Ureter (tissue), 1 donor: ENCODE results near the gene SLC2A5. TPM values are rescaled to one million over a fixed set of nuclear protein-coding genes. Genes with fewer than 3 reads are reported as not detected.

Experiments
- DNase-seq: peaks from one replicate; pipeline ENCODE4 v3.0.0-alpha.2; 2020; ENCODE audit warnings: low spot score
- total RNA-seq: library from RNA; stranded (reverse); gene quantifications from one replicate; pipeline ENCODE4 v1.2.4, GENCODE V29; 2023
- donor health status: DM: yes; HTN: yes; CAD: no.

The SLC2A5 gene
- total RNA-seq, 1 donor from 2014 or later = 1.1 TPM

DNA sequence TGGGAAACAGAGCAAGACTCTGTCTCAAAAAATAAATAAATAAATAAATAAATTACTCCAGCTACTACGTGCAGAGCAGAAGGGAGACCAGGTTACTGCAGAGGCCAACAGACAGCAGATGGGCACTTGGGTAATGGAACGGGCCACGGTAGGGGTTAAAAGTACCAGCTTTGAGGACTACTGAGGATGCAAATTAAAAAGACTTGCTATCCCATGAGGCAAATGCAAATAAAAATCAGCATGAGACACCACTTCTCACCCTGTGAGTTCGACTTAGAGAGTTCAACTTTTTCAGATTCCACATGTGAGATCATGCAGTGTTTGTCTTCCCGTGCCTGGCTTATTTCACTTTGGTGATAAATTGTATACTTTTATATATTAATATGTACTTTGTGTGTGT is 6.6 kb downstream of the SLC2A5 start:
- no peak for DNase-seq

DNA sequence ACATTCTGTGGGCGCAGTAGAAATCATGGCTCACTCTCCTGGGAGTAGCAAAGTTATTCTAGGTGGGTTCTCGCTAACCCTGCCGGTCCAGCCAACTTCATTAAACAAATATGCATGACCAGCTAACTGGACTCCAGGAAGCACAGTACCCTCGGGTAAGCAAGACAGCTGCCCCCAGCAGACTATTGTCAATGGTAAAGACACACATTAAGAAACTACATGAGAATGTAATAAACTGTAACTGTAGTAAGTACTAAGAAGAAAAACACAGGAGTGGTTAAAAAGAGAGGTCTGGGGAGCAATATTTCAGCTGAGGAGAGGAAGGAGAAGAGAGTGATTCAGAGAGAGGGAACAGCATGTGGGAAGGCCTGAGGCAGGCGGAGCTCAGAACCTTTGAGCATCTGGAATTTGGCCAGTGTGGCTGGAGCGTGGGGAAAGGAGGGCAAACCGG is 7.4 kb downstream of the SLC2A5 start:
- no peak for DNase-seq

DNA sequence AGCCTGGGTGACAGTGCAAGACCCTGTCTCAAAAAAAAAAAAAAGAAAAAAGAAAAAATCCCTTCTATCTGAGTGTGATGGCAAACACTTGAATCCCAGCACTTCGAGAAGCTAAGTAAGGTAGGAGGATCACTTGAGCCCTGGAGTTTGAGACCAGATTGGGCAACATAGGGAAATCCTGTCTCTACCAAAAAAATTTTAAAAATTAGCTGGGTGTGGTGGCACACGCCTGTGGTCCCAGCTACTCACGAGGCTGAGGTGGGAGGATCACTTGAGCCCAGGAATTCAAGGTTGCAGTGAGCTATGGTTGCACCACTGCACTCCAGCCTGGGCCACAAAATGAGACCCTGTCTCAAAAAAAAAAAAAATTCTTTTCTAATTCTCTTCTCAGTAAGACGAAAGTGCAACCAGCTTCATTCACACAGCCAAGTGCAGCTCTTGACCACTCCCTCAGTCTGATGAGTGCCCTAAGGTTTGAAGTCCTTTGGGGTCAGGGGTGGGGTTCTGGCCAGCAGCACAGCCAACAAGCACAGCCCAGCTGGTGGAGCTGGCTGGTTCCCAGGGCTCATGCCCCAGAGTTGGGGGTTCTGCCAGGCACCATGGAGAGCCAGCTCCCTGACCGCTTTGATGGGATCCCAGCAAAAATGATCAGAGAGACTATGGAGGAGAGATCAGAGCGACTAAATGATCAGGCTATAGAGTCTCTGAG is 8.0 kb downstream of the SLC2A5 start:
- DNase-seq = no peak

DNA sequence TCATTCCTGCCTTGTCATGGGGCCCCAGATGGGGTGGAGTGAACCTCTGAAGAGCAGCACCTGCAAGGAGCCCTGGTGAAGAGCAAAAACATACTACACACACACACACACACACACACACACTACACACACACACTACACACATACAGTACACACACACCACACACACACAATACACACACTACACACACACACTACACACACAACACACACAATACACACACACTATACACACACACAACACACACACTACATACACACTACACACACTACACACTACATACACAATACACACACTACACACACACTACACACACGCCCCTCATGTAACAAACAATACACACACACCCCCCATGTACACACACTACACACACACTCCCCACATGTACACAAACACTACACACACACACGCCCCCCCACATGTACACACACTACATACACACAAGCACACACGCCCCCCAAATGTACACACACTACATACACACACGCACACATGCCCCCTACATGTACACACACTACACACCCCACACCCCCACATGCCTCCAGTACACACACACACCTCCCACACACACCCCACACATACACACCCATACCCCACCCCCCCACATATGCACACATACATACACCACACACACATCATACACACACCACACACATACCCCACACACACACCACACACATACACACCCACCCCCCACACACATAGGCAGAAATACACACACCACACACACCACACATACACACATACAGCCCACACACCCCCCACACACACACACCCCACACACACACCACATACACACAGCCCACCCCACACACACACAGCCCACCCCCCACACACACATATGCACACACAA is 9.3 kb downstream of the SLC2A5 start:
- no peak for DNase-seq

DNA sequence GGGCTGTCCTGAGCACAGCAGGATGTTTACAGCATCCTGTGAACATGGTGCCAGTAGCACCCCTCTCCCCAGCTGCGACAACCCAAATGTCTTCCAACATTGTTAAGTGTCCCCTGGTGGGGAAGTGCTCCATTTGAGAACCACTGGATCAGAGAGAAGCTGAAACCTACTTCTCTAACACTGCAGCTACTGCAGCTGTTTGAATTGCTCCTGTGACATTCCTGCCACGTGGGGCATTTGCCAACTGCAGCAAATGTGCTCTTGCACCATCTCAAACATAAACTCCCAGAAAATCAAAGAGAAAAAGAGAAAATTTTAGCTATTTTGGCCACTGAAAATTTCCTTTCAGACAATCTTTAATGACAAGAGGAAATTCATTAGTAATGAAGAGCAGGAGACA is 11.0 kb downstream of the SLC2A5 start:
- no peak for DNase-seq

DNA sequence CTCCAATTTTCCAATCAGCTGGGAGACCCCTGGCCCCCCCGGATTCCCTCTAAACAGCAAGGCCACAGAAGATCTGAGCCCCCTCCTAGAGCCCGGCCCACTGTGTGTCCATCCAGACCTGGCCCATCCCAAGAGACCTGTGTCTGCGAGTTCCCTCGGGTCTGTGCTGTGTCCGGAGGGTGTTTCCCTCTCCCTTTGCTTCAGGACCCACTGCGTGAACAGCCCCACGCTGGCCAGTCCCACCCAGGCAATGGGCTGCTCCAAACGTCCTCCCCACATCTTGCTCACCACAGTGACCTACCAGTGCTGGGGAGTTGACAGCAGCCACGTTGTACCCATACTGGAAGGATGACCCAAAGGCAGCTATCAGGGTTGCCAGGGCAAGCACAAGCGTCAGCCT is 11.6 kb downstream of the SLC2A5 start:
- DNase-seq = no peak

DNA sequence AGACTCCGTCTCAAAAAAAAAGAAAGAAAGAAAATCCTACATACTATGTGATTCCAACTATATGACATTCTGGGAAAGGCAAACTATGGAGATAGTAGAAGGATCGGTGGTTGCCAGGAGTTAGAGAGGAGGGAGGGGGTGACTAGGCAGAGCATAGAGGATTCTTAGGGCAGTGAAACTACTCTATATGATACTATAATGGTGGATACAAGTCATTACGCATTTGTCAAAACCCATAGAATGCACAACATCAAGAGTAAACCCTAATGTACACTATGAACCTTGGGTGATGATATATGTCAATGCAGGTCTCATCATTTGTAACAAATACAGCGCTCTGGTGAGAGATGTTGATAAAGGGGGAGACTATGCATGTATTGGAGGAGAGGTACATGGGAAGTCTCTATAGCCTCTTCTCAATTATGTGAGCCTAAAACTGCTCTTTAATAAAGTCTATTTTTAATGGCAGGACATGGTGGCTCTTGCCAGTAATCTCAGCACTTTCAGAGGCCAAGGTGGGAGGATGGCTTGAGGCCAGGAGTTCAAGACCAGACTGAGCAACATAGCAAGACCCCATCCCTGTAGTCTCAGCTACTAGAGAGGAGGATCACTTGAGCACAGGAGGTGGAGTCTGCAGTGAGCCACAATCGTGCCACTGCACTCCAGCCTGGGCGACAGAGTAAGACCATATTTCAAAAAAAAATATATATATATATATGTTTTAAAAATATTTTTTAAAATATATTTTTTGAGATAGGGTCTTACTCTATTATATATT is 17.0 kb downstream of the SLC2A5 start:
- DNase-seq = no peak

DNA sequence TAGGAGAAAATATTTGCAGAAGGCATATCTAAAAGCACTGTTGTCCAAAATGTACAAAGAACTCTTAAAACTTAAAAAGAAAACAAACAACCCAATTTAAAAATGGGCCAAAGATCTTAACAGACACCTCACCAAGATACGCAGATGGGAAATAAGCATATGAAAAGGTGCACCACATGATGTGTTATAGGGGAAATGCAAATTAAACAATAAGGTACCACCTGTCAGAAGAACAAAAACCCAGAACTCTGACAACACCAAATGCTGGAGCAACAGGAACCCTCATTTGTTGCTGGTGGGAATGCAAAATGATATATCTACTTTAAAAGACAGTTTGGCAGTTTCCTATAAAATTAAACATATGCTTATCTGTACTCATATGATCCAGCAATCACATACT is 18.1 kb downstream of the SLC2A5 start:
- no peak for DNase-seq

DNA sequence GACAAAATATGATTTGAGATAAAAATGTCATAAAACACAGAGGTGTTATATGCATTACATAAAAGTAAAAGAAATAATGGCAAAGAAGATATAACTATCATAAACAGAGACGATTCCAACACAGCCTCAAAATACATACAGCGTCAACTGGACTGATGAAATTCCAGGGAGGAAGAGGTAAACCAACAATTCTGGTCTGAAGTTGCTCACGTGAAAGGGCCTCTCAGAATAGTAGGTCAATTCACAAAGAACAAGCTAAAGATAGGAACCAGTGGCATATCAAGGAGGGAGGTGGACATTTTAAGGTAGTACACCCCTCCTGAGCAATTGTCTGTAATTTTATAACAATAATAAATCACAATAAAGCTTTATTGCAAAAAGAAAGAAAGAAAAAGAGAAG is 18.6 kb downstream of the SLC2A5 start:
- DNase-seq = no peak

DNA sequence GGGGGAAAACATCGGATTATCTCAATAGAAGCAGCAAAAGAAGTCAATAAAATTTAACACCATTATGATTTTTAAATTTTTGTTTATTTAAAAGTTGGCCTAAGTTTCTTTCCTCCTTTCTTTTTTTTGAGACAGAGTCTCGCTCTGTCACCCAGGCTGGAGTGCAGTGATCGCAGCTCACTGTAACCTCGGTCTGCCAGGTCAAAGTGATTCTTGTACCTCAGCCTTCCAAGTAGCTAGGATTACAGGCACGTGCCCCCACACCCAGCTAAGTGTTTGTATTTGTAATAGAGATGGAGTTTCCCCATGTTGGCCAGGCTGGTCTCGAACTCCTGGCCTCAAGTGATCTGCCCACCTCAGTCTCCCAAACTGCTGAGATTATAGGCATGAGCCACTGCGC is 20.9 kb downstream of the SLC2A5 start:
- DNase-seq = no peak

DNA sequence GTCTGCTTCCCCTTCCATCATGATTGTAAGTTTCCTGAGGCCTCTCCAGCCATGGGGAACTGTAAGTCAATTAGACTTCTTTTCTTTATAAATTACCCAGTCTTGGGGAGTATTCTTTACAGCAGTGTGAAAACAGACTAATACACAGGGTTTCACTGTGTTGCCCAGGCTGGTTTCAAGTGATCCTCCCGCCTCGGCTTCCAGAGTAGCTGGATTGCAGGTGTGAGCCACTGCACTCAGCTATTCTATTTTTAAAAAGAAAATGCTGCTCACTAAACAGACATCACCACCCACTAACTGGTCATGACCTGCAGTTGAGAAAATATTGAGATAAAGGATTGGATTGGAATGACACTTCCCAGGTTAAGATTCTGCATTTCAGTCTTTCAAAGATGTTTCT is 22.4 kb downstream of the SLC2A5 start:
- DNase-seq = no peak

DNA sequence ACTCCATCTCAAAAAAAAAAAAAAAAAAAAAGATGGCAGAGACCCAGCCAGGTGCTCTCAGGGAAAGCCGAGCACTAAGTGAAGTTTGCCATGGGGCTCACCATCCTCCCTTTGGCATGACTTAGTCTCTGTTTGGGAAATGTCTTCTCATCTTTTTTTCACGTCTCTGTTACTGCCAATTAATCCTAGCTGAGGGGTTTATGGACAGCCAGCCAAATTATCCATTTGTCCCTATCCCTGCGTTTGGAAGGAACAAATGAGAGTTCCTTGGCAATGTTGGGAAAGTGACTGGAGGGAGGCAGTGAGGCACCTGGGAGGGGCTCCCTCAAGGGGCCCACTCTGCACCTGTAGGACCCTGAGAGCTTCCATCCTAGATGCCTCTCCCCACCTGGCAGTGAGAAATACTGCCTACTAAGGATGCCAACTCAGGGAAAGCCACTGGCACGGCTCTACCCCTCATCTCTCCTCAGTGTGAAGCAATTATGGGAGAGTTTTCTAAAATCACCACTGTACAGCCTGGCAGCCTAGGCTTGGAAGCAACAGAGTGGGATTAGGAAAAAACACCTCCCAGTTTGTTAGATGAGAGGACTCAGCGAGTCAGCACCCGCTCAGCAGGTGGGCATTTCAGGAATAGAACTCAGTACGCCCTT is 23.4 kb downstream of the SLC2A5 start:
- DNase-seq = no peak

DNA sequence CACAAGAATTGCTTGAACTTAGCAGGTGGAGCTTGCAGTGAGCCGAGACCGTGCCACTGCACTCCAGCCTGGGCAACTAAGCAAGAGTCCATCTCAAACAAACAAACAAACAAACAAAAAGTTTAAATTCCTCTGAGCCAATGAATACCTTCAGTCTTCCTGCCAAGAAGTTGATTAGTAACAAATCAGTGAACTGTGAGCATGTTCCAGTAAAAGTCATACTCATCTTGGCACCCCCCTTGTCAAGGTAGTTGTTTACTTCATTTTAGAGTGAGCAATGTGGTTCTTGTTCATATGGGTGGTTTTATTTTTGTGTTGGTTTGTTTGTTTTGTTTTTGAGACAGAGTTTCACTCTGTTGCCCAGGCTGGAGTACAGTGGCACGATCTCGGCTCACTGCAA is 25.2 kb downstream of the SLC2A5 start:
- no peak for DNase-seq

DNA sequence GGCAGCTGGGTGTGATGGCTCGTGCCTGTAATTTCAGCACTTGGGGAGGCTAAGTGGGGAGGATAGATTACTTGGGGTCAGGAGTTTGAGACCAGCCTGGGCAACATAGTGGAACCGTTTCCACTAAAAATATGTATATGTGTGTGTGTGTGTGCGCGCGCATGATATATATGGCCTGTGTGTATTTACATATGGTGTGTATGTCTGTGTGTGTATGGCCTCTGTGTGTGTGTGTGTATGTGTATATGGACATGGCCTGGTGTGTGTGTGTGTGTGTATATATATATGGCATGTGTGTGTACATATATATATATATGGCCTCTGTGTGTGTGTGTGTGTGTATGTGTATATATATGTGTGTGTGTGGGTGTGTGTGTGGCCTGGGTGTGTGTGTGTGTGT is 27.2 kb downstream of the SLC2A5 start:
- DNase-seq = no peak

DNA sequence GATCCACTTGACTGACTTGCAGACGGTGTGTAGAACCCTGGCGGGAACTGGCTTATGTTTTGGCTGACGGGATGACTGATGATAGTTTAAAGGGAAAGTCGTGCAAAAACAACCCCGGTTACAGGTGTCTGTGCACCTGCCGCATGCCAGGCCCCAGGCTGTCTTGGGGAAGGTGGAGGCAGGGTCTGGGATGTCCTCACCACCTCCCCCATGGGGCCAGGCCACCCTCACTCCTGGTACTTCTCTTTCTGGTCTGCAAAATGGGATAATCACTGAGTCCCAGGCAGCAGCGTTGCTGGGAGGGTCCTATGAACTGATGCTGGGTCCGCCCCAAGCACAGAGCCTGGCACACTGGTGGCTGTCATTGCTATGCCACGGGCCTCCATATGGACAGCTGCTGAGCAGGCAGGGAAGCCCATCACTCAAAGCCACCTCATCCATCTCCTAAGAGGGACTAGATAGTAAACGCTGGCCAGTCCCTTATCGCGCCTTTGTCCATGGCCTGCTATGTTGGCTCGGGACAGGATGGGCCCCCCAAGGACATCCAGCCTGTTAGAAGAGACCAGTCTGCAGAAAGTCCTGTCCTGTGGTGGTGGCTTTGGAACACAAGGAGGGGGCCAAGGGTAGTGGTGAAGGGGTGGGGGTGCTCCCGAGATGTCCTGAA is 28.2 kb downstream of the SLC2A5 start:
- DNase-seq = no peak

DNA sequence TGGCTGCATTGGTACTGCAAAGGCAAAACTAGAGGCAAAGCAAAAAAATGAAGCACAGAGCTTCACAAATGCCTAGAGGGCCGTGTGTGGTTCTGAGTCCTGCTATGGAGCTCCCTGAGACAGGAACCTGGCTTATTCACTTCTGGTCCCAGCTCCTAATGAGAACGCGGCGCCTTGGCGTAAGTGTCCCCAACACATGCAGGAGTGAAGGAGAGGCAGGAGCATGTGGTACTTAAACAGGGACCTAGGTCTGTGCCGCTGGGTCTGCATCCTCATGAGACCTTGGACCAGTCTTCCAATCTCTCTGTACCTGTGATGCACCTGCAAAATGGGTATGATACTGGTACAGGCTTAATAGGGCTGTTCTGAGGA is 28.8 kb downstream of the SLC2A5 start:
- no peak for DNase-seq

DNA sequence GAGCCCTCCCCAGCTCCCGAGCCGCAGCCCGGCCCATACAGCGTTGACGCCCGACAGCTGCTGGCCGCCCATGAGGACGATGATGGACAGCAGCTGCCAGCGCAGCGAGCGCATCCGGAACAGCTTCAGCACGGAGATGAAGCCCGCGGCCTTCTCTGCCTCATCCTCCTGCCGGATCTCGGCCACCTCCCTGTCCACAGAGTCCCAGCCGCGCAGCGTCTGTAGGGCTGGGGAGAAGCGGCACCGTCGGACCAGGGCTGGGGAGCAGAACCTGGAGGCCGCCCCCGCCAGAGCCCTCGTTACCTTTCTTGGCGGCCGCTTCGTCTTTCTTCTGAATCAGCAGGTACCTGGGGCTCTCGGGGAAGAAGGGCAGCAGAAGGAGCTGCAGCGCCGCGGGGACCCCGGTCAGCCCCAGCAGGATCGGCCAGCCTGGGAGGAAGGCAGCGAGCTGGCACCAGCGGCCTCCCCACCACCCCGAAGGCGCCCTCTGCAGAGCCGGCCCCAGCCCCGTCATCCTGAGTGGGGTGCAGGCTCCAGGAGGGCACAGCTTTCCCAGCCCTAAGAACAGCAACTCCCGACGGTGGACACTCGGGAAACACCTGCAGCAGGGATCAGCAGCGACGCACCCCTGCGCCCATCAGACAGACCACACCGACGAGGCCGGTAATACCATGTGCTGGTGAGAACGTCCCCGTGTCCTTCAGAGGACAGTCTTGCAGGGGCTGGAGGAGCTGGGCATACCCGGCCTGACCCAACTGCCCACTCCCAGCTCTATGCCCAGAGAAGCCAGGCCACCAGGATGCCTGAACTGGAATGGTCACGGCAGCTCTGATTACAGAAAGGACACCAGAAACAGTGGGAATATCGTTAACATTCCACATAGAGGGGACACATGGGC is 29.4 kb downstream of the SLC2A5 start:
- DNase-seq = no peak

DNA sequence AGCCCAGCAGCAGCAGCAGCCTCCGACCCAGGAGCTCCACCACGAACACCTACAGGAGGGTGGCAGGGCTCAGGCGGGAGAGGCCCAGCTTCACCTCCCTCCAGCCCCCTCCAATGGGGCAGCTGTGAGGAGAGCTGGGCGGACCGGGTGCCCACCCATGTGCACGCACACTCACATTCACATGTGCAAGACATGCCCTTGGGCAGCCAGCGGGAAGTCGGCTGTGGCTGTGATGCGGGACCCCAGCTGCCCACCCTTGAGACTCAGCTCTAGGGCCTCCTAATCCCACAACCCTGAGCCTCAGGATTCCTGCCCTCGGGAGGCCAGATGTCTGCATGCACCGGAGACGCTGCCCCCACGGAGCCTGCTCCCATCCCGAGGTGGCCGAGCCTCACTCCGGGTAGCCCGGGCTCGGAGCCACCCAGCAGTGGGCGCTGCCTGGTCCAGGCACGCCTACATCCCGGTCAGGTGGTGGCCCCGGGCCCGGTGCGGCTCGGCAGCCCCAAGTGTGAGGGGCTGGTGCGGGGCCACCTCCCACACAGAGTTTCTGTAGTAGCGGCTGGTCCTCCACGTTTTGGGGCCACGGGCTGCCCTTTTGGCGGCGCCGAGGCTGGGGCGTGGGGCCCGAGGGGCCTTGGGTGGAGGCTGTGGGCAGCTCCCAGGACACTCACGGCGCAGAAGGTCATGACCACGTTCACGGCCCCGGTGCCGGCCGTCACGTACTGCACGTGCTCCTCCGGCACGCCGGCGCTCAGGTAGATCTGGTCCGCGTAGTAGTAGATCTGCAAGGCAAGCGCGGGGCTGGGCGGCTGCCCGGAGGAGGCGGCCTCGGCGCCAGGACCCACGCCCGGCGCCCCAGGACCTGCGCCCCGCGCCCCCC is 30.3 kb downstream of the SLC2A5 start:
- DNase-seq = no peak

DNA sequence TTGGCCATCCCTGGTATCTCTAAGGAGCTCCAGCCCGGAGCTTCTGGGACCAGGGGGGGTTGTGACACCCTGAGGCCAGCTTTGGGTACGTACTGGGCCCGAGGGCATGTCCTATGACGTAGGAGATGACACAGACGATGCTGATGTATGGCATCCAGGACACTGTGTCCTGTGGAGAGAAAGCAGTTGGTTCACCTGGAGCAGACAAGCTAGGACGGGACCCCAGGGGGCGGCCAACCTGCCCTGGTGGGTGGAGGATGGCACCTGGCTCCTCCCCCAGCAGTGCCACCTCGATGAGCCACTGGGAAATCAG is 31.1 kb downstream of the SLC2A5 start:
- no peak for DNase-seq
